Coronary artery (tissue), 2 donors: ENCODE results near the gene DCUN1D5.

Source experiments
- DNase-seq: peaks from one replicate; pipeline ENCODE4 v3.0.0-alpha.2; 2017; ENCODE audit warnings: low spot score
- H3K27ac ChIP-seq, 2 donors: fragments of 200-600 bp; sonication (generic); one replicate each; pipeline ENCODE4 v1.5.1; 2016 to 2019
- H3K4me3 ChIP-seq: fragments of 200-600 bp; sonication (generic); 2 replicates; pipeline ENCODE4 v1.5.1; 2016; ENCODE audit warnings: mild to moderate bottlenecking, moderate library complexity
- TF ChIP-seq, protein P1 (sequence below): fragments of 200-600 bp; sonication (generic); IDR thresholded peaks from one replicate; pipeline ENCODE4 v1.5.1; 2019; ENCODE audit warnings: antibody characterized with exemption

Gene DCUN1D5

GRCh38 chr11:103108933-103109817 is 17.2 kb upstream of the DCUN1D5 start, which contains the start of gene DYNC2H1:
Gene DYNC2H1 (plus strand): TSS chr11:103109426. CDS start chr11:103109575, 149 bp downstream.
- Histone ChIP-seq H3K4me3 (peak within 1 kb of the TSS; percentile 85), H3K27ac (peak within 1 kb of the TSS; percentile 62 to 84)
- peak; percentile 89 for DNase-seq
- TF ChIP-seq, protein P1, sequence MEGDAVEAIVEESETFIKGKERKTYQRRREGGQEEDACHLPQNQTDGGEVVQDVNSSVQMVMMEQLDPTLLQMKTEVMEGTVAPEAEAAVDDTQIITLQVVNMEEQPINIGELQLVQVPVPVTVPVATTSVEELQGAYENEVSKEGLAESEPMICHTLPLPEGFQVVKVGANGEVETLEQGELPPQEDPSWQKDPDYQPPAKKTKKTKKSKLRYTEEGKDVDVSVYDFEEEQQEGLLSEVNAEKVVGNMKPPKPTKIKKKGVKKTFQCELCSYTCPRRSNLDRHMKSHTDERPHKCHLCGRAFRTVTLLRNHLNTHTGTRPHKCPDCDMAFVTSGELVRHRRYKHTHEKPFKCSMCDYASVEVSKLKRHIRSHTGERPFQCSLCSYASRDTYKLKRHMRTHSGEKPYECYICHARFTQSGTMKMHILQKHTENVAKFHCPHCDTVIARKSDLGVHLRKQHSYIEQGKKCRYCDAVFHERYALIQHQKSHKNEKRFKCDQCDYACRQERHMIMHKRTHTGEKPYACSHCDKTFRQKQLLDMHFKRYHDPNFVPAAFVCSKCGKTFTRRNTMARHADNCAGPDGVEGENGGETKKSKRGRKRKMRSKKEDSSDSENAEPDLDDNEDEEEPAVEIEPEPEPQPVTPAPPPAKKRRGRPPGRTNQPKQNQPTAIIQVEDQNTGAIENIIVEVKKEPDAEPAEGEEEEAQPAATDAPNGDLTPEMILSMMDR: no peak

- H3K27ac ChIP-seq: no peak overlapping the region
- no peak for DNase-seq
- TF ChIP-seq, protein P1: no peak
- no peak overlapping the region for H3K4me3 ChIP-seq
Observed at GRCh38 chr11:103097279-103097678, 5.3 kb upstream of the DCUN1D5 start.

GRCh38 chr11:103091064-103091800 is 728 bp downstream of the DCUN1D5 start:
- no peak for DNase-seq
- H3K27ac ChIP-seq: peak overlapping the region; percentile 59 to 74

DNA sequence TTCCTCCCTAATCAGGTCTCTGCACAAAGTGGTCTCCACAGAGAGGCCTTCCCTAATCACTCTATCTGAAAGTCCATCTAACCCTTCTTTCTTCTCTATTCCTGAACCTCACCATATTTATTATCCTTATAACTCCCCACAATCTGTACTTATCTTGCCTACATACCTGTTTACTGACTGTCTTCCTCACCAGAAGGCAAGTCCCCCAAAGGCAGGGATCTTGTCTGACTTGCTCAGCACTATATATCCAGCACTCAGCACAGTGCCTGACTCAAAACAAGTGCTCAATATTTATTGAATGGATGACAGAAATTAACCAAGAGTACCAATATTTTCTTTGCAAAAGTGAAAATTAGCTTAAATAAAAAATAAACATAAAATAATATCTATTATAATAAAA is 5.5 kb downstream of the DCUN1D5 start:
- DNase-seq: no peak
- TF ChIP-seq, protein P1: no peak
- Histone ChIP-seq H3K27ac (no peak overlapping the region), H3K4me3 (no peak overlapping the region)

More at GRCh38 chr11:103091064-103091800, 728 bp downstream of the DCUN1D5 start:
- TF ChIP-seq, protein P1: no peak
- H3K4me3 ChIP-seq: peak overlapping the region; percentile 96

- TF ChIP-seq, protein P1: no peak
- Histone ChIP-seq H3K27ac (no peak overlapping the region), H3K4me3 (no peak overlapping the region)
- no peak for DNase-seq
Observed at GRCh38 chr11:103085758-103086365, 6.1 kb downstream of the DCUN1D5 start.

DNA sequence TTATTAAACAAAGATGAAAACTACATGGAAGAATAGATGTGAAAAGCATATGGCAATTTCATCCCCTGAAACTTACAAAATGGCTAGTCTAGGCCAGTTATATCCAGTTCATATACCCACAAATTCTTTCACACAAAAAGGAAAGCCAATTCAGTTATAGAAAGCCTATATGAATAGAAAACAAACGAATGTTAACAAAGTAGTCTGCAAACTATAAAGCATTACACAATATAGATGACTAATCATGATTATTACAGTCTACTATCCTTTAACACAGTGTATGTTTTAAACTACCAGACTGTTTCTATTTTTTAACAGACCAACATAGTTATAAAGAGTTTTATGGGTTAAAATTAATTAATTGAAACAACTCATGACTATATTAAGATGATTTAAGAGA is 12.1 kb downstream of the DCUN1D5 start:
- TF ChIP-seq, protein P1: no peak
- H3K27ac ChIP-seq: no peak overlapping the region
- no peak overlapping the region for H3K4me3 ChIP-seq
- DNase-seq: no peak
